GM12875 (cell line): ENCODE measurements around the gene SLC25A26.
"Not testable (repeated sequence)": the region's sequence is repeated elsewhere in the genome, so short reads cannot be mapped to it uniquely, and the experiment has no call there.

Experiments
- H3K4me3 ChIP-seq: one replicate; pipeline ENCODE4 v1.5.1; 2011; ENCODE audit warnings: low read depth, low read length, control low read depth
- TF ChIP-seq, protein P1 (sequence below): IDR thresholded peaks from 2 replicates; pipeline ENCODE4 v1.5.1; 2011; ENCODE audit warnings: low read depth, mild to moderate bottlenecking, control low read depth, inconsistent platforms, low read length, moderate library complexity, borderline replicate concordance; ENCODE audit not compliant: insufficient read depth

Gene SLC25A26

DNA sequence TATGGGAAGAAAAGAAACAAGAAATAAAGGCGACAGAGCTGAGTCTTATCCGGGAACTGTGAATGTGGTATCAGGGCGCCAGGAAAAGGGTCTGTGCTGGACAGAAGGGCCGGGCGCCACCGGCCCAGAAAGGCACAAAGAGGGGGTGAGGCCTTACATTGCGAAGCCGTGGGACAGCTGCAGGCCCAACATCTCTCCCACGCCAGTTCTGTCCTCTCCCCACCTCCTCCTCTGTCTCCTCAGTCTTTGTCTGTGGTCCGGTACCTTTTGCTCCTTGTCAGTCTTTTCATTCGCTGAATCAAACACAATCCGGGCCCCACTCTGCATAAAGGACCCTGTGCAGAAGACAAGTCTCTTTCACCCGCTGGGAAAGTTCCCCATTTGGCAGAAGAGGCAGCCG, 198.2 kb downstream of the SLC25A26 start:
- TF ChIP-seq, protein P1, sequence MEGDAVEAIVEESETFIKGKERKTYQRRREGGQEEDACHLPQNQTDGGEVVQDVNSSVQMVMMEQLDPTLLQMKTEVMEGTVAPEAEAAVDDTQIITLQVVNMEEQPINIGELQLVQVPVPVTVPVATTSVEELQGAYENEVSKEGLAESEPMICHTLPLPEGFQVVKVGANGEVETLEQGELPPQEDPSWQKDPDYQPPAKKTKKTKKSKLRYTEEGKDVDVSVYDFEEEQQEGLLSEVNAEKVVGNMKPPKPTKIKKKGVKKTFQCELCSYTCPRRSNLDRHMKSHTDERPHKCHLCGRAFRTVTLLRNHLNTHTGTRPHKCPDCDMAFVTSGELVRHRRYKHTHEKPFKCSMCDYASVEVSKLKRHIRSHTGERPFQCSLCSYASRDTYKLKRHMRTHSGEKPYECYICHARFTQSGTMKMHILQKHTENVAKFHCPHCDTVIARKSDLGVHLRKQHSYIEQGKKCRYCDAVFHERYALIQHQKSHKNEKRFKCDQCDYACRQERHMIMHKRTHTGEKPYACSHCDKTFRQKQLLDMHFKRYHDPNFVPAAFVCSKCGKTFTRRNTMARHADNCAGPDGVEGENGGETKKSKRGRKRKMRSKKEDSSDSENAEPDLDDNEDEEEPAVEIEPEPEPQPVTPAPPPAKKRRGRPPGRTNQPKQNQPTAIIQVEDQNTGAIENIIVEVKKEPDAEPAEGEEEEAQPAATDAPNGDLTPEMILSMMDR = no peak
- H3K4me3 ChIP-seq = no peak overlapping the region

GRCh38 chr3:66421144-66421543, 200.3 kb downstream of the SLC25A26 start:
- not testable (repeated sequence) for H3K4me3 ChIP-seq

- H3K4me3 ChIP-seq = not testable (repeated sequence)
Observed at GRCh38 chr3:66421893-66422292, 201.1 kb downstream of the SLC25A26 start.

GRCh38 chr3:66423791-66424190, 203.0 kb downstream of the SLC25A26 start:
- TF ChIP-seq, protein P1 = no peak

DNA sequence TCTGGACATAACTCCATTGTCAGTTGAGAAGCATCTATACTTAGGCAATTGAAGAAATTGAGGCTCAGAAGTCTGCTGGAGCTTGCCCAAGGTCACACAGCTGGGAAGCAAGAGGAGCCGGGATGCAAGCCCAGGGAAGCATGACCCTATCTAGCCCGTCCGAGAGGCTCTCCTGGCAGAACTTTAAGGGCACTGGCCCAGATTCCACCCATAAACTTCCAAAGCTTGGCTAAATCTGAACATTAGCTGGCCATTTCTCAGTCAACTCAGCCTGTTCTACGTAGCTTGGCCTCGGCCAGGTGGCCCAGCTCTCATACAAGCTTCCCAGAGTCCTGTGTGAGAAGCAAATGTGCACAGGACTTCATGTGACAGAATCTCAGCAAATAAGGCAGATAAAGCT, 204.2 kb downstream of the SLC25A26 start:
- H3K4me3 ChIP-seq = no peak overlapping the region
- TF ChIP-seq, protein P1 = no peak

More at GRCh38 chr3:66423791-66424190, 203.0 kb downstream of the SLC25A26 start:
- H3K4me3 ChIP-seq = no peak overlapping the region

- TF ChIP-seq, protein P1 = no peak
Observed at GRCh38 chr3:66425576-66426114, 204.8 kb downstream of the SLC25A26 start.

GRCh38 chr3:66426135-66426534, 205.3 kb downstream of the SLC25A26 start:
- TF ChIP-seq, protein P1 = no peak

More at GRCh38 chr3:66425576-66426114, 204.8 kb downstream of the SLC25A26 start:
- no peak overlapping the region for H3K4me3 ChIP-seq

GRCh38 chr3:66427352-66427751, 206.6 kb downstream of the SLC25A26 start:
- no peak overlapping the region for H3K4me3 ChIP-seq
- TF ChIP-seq, protein P1 = no peak

More at GRCh38 chr3:66426135-66426534, 205.3 kb downstream of the SLC25A26 start:
- no peak overlapping the region for H3K4me3 ChIP-seq
